Activated T-helper 1 cell treated with anti-CD3 and anti-CD28 coated beads, Interleukin-2, amount 50 U/mL, for 16 hours (primary cell): ENCODE measurements around the gene PCDHGC3.
A peak's percentile ranks its signal among the peaks of the same experiment; 100 is the strongest.

Source experiments
- DNase-seq, 2 donors: peaks; one replicate each; pipeline ENCODE4 v3.0.0-alpha.2; 2020; ENCODE audit warnings: low read depth in 1 of 2, low spot score in 1 of 2

The PCDHGC3 gene

DNA sequence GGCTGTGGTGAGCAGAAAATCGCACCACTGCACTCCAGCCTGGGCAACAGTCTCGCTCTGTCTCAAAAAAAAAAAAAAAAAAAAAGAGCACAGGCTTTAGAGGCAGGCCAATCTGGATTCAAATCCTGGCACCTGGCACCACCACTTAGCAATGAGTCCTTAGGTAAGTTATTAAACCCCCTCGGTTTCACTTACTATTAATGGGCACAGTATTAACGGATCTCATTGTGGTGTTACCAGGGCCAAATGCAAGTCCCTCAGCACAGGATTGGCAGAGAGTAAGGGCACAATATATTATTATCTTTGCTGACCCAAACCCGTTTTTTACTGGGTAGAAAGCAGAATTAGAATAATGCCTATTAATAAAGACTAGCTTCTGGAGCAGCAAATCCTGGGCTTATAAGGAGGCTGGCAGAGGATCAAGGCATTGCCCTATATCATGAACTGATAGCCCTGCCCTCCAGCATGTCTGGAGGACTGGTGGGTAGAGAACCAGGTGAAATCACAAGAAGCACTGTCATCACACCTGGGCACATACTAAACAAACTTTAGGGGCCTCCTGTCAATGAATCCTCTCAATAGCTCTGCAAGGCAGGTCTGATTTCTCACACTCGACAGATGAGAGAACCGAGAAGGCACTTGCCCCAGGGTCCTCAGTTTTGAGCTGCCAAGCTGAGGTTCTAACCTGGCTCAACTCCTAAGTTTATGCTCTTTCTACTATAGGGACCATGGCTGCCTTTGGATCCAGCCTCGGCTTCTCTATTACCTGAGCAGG lies 30.8 kb downstream of the PCDHGC3 start:
- no peak for DNase-seq

GRCh38 chr5:141507387-141508091 lies 31.8 kb downstream of the PCDHGC3 start:
- DNase-seq = no peak

DNA sequence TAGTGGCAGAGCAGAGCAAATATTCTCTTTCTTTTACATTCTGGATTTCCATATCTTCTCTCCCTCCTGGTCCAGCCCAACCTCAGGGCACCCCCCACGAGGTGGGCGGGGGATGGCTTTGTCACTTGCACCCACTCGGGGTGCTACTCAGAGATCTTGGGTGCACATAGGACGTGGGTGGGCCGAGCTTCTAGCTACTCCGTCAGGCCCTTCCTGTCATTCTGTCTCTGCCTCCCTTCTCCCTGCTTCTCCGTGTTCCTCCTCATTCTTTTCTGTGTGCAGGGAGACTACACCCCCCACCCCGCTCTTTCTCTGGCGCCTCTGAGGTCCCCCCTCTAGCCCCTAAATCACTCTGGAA lies 32.7 kb downstream of the PCDHGC3 start:
- DNase-seq = no peak

DNA sequence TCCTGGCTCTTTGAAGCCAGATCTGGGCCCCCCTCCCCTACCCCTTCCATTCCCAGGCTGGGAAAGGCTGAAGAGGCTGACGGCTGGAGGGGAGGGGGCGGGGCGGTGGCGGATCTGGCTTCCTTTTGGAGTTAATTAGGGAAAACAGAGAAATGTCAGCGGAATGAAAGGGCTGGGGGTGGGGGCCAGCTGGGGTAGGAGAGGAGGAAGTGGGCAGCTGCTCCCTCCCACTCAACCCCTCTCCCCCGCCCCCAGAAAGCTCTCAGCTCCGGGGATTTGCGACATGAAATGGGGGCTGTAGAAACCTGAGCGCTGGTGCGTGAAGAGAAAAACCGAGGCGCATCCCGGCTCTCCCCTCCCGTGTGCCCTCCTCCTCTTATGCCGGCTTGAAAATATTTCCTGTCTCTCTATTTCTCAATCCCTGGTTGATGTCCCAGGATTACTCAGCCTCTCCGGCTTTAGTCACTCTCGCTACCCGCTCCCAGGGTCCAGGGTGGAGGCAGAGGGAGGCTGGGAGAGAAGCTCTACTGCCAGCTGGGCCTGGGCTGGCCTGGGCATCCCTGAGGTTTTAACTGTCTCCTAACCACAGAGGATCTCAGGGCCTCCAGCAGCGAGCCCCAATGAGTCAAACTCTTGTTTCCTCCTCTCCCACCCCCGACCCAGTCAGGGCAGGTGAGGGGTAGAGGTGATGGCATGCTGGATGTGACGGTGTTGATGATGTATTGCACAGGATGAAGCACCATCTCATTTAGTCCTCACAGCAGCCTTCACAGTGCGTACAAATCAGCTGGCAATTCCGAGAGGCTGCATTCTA lies 33.2 kb downstream of the PCDHGC3 start:
- DNase-seq = no peak

- DNase-seq = no peak
These were observed 34.4 kb downstream of the PCDHGC3 start for GRCh38 chr5:141510160-141510559.

DNA sequence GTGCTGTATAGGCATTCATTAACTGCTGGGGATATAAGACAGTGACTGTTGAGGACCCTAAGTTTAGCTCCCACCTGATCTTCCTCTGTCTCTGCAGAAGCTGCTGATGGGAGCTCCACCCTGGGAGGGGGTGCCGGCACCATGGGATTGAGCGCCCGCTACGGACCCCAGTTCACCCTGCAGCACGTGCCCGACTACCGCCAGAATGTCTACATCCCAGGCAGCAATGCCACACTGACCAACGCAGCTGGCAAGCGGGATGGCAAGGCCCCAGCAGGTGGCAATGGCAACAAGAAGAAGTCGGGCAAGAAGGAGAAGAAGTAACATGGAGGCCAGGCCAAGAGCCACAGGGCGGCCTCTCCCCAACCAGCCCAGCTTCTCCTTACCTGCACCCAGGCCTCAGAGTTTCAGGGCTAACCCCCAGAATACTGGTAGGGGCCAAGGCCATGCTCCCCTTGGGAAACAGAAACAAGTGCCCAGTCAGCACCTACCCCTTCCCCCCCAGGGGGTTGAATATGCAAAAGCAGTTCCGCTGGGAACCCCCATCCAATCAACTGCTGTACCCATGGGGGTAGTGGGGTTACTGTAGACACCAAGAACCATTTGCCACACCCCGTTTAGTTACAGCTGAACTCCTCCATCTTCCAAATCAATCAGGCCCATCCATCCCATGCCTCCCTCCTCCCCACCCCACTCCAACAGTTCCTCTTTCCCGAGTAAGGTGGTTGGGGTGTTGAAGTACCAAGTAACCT lies 35.3 kb downstream of the PCDHGC3 start:
- no peak for DNase-seq

DNA sequence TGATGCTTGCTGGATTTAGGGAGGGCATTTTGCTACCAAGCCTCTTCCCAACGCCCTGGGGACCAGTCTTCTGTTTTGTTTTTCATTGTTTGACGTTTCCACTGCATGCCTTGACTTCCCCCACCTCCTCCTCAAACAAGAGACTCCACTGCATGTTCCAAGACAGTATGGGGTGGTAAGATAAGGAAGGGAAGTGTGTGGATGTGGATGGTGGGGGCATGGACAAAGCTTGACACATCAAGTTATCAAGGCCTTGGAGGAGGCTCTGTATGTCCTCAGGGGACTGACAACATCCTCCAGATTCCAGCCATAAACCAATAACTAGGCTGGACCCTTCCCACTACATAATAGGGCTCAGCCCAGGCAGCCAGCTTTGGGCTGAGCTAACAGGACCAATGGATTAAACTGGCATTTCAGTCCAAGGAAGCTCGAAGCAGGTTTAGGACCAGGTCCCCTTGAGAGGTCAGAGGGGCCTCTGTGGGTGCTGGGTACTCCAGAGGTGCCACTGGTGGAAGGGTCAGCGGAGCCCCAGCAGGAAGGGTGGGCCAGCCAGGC lies 36.1 kb downstream of the PCDHGC3 start:
- no peak for DNase-seq

DNA sequence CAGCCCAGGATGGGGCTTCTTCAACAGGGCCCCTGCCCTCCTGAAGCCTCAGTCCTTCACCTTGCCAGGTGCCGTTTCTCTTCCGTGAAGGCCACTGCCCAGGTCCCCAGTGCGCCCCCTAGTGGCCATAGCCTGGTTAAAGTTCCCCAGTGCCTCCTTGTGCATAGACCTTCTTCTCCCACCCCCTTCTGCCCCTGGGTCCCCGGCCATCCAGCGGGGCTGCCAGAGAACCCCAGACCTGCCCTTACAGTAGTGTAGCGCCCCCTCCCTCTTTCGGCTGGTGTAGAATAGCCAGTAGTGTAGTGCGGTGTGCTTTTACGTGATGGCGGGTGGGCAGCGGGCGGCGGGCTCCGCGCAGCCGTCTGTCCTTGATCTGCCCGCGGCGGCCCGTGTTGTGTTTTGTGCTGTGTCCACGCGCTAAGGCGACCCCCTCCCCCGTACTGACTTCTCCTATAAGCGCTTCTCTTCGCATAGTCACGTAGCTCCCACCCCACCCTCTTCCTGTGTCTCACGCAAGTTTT lies 36.7 kb downstream of the PCDHGC3 start:
- DNase-seq = peak; percentile 69 to 84

- DNase-seq = no peak
These were observed 37.3 kb downstream of the PCDHGC3 start for GRCh38 chr5:141512911-141513626.

GRCh38 chr5:141513627-141514329 lies 38.0 kb downstream of the PCDHGC3 start:
- DNase-seq = peak in 1 of 2 donors; percentile 34

DNA sequence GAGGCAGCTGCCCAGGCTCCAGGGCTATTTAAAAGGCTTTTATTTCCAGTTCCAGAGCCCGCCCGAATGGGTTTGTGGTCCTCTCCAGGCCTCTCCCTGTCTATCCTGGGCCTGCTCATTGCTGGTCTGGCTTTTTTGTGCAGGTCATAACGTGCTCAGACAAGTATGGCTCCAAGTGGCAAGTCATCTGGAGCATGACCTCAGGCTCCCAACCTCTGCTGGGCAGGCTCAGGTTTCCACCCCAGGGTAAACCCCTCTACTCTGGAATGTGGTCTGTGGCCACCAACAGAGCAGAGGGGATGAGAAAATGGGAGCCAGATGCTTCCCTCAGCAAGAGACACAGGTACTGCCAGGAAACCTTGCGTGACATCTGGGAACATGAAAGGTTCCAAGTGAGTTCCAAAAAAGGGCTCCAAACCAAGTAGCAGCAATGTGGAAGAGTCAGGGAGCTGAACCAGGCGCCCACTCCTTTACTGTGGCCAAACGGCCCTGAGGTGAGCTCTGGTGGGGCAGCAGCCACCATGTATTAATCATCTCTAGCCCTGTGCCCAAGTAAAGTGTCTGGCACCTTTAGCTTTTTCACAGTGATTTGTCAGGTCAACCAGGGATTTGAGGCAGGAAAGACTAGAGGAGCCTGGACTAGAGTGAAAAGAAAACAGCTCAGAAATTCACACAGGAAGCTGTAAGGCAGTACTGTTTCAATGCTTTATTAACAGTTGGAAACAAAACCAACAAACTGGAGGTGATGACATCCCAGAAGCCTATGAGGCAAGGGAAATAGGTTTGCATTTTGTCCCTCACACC lies 38.8 kb downstream of the PCDHGC3 start:
- no peak for DNase-seq

DNA sequence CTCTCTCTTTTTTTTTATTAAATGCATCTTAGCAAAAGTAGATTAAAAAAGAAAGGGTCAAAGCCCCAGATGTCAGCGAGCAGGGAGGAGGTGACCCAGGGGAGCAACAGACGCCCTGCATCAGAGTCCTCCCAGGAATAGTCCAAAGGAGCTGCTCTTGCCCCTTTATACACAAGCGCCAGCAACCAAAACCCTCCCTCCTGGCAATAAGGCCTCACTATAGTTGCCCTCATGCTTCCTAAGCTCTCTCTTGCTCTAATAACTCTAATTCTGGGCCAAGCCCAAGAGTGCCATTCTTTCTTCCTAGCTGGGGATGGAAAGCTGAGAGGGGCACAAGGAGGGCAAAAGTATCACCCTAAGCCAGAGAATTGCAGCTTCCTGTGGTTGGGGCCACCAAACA lies 39.4 kb downstream of the PCDHGC3 start:
- DNase-seq = no peak

DNA sequence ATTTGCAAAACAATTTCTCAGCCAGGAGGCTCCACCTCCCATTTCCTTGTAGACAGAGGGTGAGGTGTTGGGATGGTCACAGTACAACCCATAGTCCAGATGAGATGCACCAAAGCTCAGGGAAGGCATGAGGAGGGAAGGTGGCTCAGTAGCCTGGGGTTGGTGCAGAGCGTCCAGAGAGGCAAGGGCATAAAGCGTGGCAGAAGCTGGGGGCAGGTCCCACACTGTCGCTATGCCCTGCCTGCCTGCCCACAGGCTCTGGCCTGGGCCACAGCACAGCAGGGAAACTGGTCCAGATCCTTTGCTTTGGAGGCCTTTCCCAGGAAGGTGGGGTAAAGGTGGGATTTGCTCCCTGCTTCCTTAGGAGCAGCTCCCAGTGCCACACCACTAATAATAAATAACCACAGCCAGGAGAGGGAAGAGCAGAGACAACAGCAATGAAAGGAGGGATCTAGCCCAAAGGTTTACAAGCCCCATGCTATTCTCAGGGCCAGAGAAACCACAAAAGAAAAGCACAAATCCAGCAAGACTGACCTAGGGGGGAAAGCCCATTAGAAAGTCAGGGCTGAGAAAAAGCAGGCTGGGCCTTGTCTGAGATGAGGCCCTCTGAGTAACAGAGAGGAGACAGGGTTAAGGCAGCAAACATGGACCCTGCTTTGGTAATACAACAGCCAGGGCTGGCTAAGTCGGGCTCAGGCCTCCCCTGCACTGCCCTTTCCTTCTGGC lies 40.3 kb downstream of the PCDHGC3 start:
- no peak for DNase-seq

GRCh38 chr5:141516672-141517025 lies 40.9 kb downstream of the PCDHGC3 start:
- DNase-seq = no peak

GRCh38 chr5:141517312-141517711 lies 41.5 kb downstream of the PCDHGC3 start:
- no peak for DNase-seq

DNA sequence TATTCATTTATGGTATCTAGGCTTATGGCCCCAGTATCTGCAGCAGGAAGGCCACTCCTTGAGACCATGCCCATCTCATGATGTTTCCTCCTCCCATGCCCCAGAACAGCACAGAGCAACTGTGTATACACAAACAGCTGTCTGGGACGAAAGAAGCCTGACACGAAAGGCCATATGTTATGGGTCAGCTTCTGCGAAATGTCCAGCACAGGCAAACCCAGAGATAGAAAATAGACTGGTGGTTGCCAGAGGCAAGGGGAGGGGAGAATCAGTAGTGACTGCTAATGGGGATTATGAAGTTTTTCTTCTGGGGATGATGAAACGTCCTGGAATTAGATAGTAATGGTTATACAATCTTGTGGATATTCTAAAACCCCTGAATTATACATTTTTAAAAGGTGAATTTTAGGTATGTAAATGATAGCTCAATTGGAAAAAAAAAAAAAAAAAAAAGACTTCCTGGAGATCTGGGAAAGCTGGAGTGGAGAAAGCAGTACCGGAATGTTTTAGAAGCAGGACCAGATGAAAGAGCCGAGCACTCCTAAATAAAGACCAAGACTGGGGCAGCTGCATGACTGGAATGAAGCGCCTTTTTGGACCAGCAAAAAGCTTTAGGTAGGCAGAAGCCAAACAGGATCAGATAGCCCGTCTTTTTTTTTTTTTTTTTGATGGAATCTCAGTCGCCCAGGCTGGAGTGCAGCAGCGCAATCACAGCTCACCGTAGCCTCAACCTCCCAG lies 42.3 kb downstream of the PCDHGC3 start:
- no peak for DNase-seq

DNA sequence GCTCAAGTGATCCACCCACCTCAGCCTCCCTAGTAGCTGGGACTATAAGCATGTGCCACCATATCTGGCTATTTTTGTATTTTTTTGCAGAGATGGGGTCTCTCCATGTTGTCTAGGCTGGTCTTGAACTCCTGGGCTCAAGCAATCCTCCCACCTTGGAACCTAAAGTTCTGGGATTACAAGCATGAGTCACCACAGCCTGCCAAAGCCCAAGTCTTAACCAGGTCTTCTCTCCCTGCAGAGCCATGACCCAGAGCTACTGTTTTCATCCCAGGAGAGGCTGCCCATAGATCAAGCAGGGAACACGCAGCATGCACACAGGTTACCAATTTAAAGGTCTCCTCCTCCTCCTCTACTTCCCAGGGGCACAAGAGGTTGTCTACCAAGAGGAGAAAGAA lies 42.9 kb downstream of the PCDHGC3 start:
- DNase-seq = no peak
